ENCODE results near the gene SNRPD3. TPM values are rescaled to one million over a fixed set of nuclear protein-coding genes. Genes with fewer than 3 reads are reported as not detected.

The SNRPD3 gene
- total RNA-seq, 4 donors from 2014 or later = 98.7 to 127 (median 111) TPM

DNA sequence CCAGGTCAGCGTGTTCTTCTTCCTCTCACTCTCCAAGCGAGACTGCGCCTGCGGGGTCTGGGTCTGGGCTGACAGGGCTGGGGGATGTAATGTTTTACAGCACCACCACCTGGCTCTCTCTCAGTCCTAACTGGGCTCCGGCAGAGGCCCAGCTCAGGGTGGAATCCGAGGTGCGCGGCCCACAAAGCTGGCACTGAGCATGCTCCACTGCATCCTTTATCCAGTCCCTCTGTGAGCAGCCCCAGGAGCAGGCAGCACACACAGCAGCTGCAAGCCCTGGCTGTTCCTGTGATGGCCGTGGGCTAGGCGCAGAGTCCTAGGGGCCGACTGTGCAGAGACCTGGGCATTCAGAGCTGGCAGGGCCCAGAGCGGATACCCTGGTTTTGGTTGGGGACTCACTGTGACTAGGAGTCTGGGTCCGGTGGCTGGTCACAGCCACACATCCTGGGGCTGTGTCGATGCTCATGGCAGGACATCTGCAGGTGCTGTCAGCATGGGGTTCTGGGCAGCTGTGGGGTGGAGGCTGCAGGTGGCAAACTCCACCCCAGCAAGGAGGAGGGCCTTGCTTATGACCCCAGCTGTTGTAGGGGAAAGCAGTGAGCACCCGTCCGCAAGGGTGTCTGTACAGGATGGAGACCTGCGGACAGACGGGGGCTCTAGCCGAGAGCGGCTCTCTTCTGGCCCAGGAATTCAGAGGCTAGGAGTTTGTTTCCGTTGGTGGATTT, 33.1 kb downstream of the SNRPD3 start:
- Histone ChIP-seq H3K4me1 (peaks cover 0 to 76% (median 30%) of the 10 kb centered on the region in 4 donors), H3K4me3 (no peak overlapping the region), H3K36me3 (peaks cover 0 to 50% (median 0%) of the 10 kb centered on the region in 3 donors), H3K9me3 (no peaks in the 10 kb centered on the region), H3K27me3 (no peaks in the 10 kb centered on the region), H3K27ac (peak overlapping the region; percentile 70 to 98 (median 94))
- no peak for DNase-seq (ENCODE audit: low spot score in 2 of 2)
- TF ChIP-seq POLR2A (IDR thresholded peaks at IDR 0.05) (peak in 1 of 2 donors; percentile 44), EP300 (IDR thresholded peaks at IDR 0.05) (no peak)
- TF ChIP-seq, protein P1, sequence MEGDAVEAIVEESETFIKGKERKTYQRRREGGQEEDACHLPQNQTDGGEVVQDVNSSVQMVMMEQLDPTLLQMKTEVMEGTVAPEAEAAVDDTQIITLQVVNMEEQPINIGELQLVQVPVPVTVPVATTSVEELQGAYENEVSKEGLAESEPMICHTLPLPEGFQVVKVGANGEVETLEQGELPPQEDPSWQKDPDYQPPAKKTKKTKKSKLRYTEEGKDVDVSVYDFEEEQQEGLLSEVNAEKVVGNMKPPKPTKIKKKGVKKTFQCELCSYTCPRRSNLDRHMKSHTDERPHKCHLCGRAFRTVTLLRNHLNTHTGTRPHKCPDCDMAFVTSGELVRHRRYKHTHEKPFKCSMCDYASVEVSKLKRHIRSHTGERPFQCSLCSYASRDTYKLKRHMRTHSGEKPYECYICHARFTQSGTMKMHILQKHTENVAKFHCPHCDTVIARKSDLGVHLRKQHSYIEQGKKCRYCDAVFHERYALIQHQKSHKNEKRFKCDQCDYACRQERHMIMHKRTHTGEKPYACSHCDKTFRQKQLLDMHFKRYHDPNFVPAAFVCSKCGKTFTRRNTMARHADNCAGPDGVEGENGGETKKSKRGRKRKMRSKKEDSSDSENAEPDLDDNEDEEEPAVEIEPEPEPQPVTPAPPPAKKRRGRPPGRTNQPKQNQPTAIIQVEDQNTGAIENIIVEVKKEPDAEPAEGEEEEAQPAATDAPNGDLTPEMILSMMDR (IDR thresholded peaks at IDR 0.05) = no peak
- WGBS, 2 donors = 61 to 74% methylated on average over 19 to 20 of the region's 21 CpGs

DNA sequence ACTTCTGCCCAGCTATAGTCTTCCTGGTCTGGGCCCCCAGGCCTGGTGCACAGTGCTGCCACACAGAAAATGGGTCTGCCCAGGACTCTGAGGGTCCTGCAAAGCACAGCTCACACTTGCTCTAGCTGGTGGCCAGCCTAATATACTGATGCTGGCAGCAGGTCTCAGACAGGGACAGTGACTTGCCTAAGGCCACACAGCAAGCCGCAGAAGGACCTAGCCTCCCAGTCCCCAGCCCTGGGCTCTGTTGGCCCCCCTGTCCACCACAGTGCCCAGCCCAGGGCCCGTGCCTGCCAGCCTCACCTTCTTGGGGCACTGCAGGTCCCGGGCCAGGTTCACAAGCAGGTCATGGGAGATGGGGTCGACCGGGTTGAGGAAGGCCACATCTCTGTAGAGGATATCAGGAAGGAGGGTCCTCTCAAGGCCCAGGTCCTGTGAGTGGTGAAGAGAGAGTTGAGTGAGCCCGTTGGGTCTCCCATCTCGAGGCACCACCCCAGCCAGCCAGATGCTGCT, 33.8 kb downstream of the SNRPD3 start:
- TF ChIP-seq EP300 (IDR thresholded peaks at IDR 0.05) = no peak
- TF ChIP-seq POLR2A (IDR thresholded peaks at IDR 0.05) = no peak
- TF ChIP-seq, protein P1 (IDR thresholded peaks at IDR 0.05) = no peak
- 67 to 70% methylated on average over 7 of the region's 7 CpGs for WGBS, 2 donors
- no peak for DNase-seq (ENCODE audit: low spot score in 2 of 2)
- Histone ChIP-seq H3K4me3 (no peak overlapping the region), H3K36me3 (peaks cover 0 to 50% (median 0%) of the 10 kb centered on the region in 3 donors), H3K4me1 (peaks cover 0 to 76% (median 25%) of the 10 kb centered on the region in 4 donors), H3K27ac (peak overlapping the region; percentile 70 to 98 (median 94)), H3K27me3 (no peaks in the 10 kb centered on the region), H3K9me3 (no peaks in the 10 kb centered on the region)

DNA sequence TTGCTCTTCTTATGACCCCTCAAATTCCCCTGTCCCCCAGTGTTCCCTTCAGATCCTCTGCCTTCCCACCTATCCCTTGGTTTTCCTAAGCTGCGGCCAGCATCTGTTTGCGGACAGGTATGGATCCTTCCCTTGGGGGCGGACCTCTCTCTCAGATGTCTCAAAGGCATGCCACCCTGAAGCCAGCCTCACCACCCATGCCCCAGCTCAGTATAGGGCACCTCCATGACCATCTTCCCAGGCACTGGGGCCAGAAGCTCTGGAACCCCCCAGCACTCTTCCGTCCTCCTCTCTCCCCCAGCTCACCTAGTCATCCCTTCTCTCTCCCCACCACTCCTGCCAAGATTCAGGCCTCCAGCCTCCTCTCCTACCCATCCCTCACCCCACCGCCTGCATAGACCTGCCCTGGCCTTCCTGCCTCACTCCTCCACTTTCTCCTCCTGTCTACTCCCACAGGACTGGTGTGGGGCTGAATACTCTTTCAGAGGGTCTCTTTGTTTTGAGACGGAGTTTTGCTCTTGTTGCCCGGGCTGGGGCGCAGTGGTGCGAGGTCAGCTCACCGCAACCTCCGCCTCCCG, 34.9 kb downstream of the SNRPD3 start:
- no peak for TF ChIP-seq EP300 (IDR thresholded peaks at IDR 0.05)
- TF ChIP-seq, protein P1 (IDR thresholded peaks at IDR 0.05) = no peak
- TF ChIP-seq POLR2A (IDR thresholded peaks at IDR 0.05) = no peak

DNA sequence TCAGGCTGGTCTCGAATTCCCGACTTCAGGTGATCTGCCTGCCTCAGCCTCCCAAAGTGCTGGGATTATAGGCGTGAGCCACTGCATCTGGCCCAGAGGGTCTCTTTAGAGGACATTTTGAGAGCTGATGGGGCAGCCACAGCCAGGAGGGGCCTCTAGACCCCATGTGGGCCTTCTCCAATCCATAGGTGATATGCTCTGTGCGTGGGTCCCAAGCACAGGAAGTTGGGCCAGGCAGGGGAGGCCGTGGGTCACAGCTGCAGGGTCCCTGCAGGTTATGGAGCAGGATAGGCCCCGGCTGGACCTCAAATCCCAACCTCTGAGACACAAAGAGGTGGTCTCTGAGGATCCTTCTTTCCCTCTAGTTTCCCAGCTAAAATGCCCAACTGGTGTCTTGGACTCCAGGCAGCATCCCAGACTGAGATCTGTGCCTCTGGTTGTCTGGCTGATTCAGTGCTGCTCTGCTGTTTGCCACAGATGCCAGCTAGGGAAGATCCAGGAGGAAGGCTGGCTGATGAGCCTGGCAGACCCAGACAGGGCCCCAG, 35.6 kb downstream of the SNRPD3 start:
- Histone ChIP-seq H3K36me3 (peaks cover 0 to 39% (median 0%) of the 10 kb centered on the region in 3 donors), H3K4me1 (peaks cover 0 to 67% (median 21%) of the 10 kb centered on the region in 4 donors), H3K9me3 (no peaks in the 10 kb centered on the region), H3K4me3 (no peak overlapping the region), H3K27ac (peak overlapping the region in 3 of 4 donors; percentile 86 to 98 (median 97)), H3K27me3 (no peaks in the 10 kb centered on the region)
- no peak for TF ChIP-seq POLR2A (IDR thresholded peaks at IDR 0.05)
- no peak for TF ChIP-seq EP300 (IDR thresholded peaks at IDR 0.05)
- TF ChIP-seq, protein P1 (IDR thresholded peaks at IDR 0.05) = no peak
- DNase-seq (ENCODE audit: low spot score in 2 of 2) = no peak
- WGBS, 2 donors = 83 to 84% methylated on average over 6 of the region's 6 CpGs

More for the DNA sequence above, 34.9 kb downstream of the SNRPD3 start:
- Histone ChIP-seq H3K27ac (peak overlapping the region in 2 of 4 donors; percentile 97 to 98), H3K27me3 (no peaks in the 10 kb centered on the region), H3K4me3 (no peak overlapping the region), H3K9me3 (no peaks in the 10 kb centered on the region), H3K36me3 (peaks cover 0 to 45% (median 0%) of the 10 kb centered on the region in 3 donors), H3K4me1 (peaks cover 0 to 69% (median 21%) of the 10 kb centered on the region in 4 donors)
- 79 to 84% methylated on average over 12 of the region's 12 CpGs for WGBS, 2 donors
- DNase-seq (ENCODE audit: low spot score in 2 of 2) = no peak
